IPS-18c (cell line): ENCODE data around the gene FTCD.

Experiments
- H3K4me3 ChIP-seq: 2 replicates; pipeline ENCODE4 v1.7.0; 2013; ENCODE audit warnings: low read depth, mild to moderate bottlenecking, low read length, moderate library complexity; ENCODE audit not compliant: insufficient read depth
- H3K9me3 ChIP-seq: one replicate; pipeline ENCODE4 v1.6.1; 2013; ENCODE audit warnings: mild to moderate bottlenecking, low read length, moderate library complexity; ENCODE audit not compliant: control insufficient read depth, insufficient read depth

Gene FTCD

GRCh38 chr21:46131838-46132651 lies 23.3 kb downstream of the FTCD start:
- Histone ChIP-seq H3K4me3 (no peak overlapping the region), H3K9me3 (no peaks in the 10 kb centered on the region)

GRCh38 chr21:46131588-46131837 lies 23.9 kb downstream of the FTCD start:
- H3K9me3 ChIP-seq = no peaks in the 10 kb centered on the region

GRCh38 chr21:46130831-46131587 lies 24.4 kb downstream of the FTCD start:
- no peak overlapping the region for H3K4me3 ChIP-seq

More at GRCh38 chr21:46131588-46131837, 23.9 kb downstream of the FTCD start:
- H3K4me3 ChIP-seq = no peak overlapping the region

GRCh38 chr21:46129846-46130651 lies 25.3 kb downstream of the FTCD start:
- no peaks in the 10 kb centered on the region for H3K9me3 ChIP-seq
- H3K4me3 ChIP-seq = no peak overlapping the region

More at GRCh38 chr21:46130831-46131587, 24.4 kb downstream of the FTCD start:
- no peaks in the 10 kb centered on the region for H3K9me3 ChIP-seq

- no peaks in the 10 kb centered on the region for H3K9me3 ChIP-seq
- H3K4me3 ChIP-seq = no peak overlapping the region
Measured at GRCh38 chr21:46128933-46129571, 26.3 kb downstream of the FTCD start.

- H3K9me3 ChIP-seq = no peaks in the 10 kb centered on the region
Measured at GRCh38 chr21:46128106-46128932, 27.1 kb downstream of the FTCD start.

GRCh38 chr21:46127239-46128105 lies 27.9 kb downstream of the FTCD start:
- H3K9me3 ChIP-seq = no peaks in the 10 kb centered on the region
- no peak overlapping the region for H3K4me3 ChIP-seq

More at GRCh38 chr21:46128106-46128932, 27.1 kb downstream of the FTCD start:
- no peak overlapping the region for H3K4me3 ChIP-seq

GRCh38 chr21:46126309-46127238 lies 28.8 kb downstream of the FTCD start:
- Histone ChIP-seq H3K9me3 (no peaks in the 10 kb centered on the region), H3K4me3 (no peak overlapping the region)

GRCh38 chr21:46125846-46126301 lies 29.5 kb downstream of the FTCD start:
- no peak overlapping the region for H3K4me3 ChIP-seq
- H3K9me3 ChIP-seq = no peaks in the 10 kb centered on the region

GRCh38 chr21:46124926-46125845 lies 30.2 kb downstream of the FTCD start:
- Histone ChIP-seq H3K4me3 (no peak overlapping the region), H3K9me3 (no peaks in the 10 kb centered on the region)

- H3K9me3 ChIP-seq = peaks cover 3% of the 10 kb centered on the region
Measured at GRCh38 chr21:46124083-46124925, 31.1 kb downstream of the FTCD start.

GRCh38 chr21:46122758-46123683 lies 32.4 kb downstream of the FTCD start:
- no peak overlapping the region for H3K4me3 ChIP-seq
- peaks cover 4% of the 10 kb centered on the region for H3K9me3 ChIP-seq

More at GRCh38 chr21:46124083-46124925, 31.1 kb downstream of the FTCD start:
- no peak overlapping the region for H3K4me3 ChIP-seq
